Subcutaneous adipose tissue (tissue), 4 donors: Measurements from ENCODE around the gene TMEM208. TPM values are rescaled to one million over a fixed set of nuclear protein-coding genes. Genes with fewer than 3 reads are reported as not detected.

Source experiments
- CTCF ChIP-seq: fragments of 450-650 bp; IDR thresholded peaks from one replicate; pipeline ENCODE4 v1.5.1; 2016; ENCODE audit warnings: low read depth, mild to moderate bottlenecking, control low read depth, antibody characterized with exemption, moderate library complexity
- total RNA-seq, 4 donors: library from RNA; depleted of rRNA; stranded (reverse); fragments of >200 nt; gene quantifications; one replicate each; pipeline ENCODE4 v1.1.0, GENCODE V29; 2016

Gene TMEM208
- total RNA-seq, 4 donors from 2014 or later = 21.9 to 36.1 (median 33.3) TPM

GRCh38 chr16:67245674-67246080, 18.7 kb downstream of the TMEM208 start:
- TF ChIP-seq CTCF = no peak

DNA sequence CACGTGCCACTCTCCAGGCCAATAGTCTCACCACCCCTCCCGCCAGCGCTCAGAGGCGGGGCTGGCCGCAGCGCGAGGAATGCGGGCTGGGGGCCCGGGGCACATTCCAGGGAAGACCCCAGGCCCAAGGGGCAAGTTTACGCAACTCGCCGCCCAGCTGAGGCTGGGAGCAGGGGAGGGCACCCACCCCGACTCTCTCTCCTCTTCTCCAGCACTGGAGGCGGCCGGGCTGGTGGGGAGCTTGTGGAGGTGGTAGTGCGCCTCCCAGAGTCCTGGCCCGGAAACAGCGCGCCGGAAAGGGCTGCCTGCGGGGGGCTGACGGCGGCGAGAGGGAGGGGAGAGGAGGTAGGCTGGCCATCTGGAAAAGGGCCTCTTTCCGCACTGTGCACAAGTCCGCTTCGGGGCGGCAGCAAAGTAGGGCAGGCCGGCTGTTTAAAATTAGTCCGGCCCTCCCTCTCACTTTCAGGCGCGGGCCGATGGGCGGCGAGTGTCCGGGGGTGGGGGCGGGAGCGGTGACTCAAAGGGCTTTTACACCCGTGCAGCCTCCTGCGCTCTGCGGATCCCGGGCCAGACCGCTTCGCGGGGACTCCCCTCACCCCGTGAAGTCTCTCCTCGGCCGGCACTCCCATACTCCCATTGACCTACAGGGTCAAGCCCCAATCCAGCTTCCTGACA, 19.3 kb downstream of the TMEM208 start:
- no peak for TF ChIP-seq CTCF

DNA sequence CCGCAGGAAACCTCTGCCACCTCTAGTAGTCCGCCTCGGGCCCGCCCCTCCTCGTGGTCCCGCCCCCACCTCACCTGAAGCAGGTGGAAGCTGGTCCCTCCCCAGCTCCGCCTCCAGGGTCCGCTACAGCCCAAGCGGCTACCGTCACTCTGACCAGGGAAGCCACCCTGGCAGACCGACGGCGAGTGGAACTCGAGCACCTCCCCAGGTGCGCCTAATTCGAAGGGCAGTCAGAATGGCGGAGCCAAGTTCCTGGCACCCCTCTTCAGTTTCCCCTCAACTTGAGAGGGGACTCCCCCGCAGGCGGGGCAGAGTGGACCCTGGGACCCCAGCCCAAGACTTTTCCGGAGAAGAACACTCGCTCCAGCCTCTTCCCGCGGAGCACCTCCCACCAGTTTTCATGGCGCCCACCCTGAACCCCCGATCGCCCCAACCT, 19.8 kb downstream of the TMEM208 start:
- TF ChIP-seq CTCF = no peak

DNA sequence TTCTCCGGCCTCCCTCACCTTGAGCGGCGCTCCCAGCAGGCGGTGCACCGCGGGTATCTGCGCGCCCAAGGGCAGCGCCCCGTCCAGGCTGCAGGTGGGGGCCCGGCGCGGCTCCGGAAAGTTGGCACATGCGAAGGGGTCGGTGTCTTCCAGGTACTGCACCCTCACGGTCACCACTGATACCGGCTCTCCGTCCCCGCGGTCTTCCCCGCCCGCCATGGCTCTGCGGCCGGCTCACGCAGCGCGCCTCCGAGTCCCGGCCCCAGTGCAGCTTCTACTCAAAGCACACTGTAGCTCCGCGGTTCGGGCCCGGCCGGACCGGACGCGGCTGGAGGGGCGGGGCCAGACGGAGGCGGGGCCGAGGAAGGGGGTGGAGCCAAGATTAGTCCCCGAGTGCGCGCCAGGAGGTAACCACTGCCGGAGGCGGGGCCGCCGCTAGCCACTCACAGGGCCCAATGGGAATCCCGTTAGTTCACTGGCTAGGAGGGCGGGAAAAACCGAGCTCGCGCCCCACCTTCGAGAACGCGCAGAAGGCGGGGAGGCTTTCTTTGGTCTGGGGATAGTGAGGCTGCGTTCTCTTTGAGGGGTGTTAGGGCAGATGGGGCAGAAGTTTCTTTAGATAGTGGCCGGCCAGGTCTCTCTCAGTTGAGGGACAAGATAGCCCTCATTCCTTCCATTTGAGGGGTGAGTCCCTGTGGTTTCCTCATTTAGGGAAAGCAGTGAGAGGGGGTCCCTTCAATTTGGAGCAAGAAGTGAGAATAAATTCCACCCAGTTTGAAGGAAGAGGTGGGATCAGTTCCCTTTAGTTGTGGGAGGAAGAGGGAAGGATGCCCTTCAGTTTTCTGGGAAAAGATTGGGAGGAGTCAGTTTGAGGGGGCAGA, 20.5 kb downstream of the TMEM208 start, which contains the start of gene FHOD1:
TSS of gene FHOD1 (minus strand) at position 290 of the 881 bp plus-strand sequence. CDS start at position 219, 71 bp downstream.
- TF ChIP-seq CTCF = no peak

- no peak for TF ChIP-seq CTCF
Measured at GRCh38 chr16:67248073-67248400, 21.1 kb downstream of the TMEM208 start.

- no peak for TF ChIP-seq CTCF
Measured at GRCh38 chr16:67248401-67249177, 21.7 kb downstream of the TMEM208 start, which contains the start of gene SLC9A5. SLC9A5 (plus strand) TSS chr16:67248979; CDS start chr16:67249015, 36 bp downstream.
